HG03378 (cell line): ENCODE measurements around the gene SPARCL1.
"Not testable (repeated sequence)": the region's sequence is repeated elsewhere in the genome, so short reads cannot be mapped to it uniquely, and the experiment has no call there.

Source experiments
- ATAC-seq: cut with Tn5 transposase; IDR thresholded peaks from one replicate; pipeline ENCODE4 v1.9.1; 2021; ENCODE audit warnings: mild to moderate bottlenecking, moderate library complexity; ENCODE audit not compliant: unreplicated experiment

The SPARCL1 gene, protein sequence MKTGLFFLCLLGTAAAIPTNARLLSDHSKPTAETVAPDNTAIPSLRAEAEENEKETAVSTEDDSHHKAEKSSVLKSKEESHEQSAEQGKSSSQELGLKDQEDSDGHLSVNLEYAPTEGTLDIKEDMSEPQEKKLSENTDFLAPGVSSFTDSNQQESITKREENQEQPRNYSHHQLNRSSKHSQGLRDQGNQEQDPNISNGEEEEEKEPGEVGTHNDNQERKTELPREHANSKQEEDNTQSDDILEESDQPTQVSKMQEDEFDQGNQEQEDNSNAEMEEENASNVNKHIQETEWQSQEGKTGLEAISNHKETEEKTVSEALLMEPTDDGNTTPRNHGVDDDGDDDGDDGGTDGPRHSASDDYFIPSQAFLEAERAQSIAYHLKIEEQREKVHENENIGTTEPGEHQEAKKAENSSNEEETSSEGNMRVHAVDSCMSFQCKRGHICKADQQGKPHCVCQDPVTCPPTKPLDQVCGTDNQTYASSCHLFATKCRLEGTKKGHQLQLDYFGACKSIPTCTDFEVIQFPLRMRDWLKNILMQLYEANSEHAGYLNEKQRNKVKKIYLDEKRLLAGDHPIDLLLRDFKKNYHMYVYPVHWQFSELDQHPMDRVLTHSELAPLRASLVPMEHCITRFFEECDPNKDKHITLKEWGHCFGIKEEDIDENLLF

DNA sequence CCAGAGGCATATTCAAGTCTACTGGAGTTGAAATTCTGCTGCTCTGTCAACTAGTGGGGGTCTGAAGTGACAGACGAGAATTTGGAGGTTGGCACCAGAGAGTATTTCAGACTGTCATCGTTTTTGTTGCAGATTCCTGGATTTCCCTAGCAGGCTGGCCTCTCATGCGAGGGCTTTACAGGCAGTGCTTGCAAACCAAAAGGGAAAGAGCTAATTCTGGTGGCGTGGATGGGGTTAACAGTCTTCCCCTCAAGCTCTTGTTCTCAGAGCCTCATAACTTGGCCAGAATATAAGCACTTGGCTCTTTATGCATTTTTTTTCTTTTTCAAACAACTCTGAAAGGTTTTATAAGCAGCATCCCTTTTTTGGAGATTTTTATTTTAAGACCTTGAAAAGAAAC lies at the start of gene SPARCL1:
TSS of gene SPARCL1 (minus strand) at position 190 of the 400 bp plus-strand sequence. CDS start 29,802 bp downstream, outside the sequence.
- ATAC-seq = no peak

DNA sequence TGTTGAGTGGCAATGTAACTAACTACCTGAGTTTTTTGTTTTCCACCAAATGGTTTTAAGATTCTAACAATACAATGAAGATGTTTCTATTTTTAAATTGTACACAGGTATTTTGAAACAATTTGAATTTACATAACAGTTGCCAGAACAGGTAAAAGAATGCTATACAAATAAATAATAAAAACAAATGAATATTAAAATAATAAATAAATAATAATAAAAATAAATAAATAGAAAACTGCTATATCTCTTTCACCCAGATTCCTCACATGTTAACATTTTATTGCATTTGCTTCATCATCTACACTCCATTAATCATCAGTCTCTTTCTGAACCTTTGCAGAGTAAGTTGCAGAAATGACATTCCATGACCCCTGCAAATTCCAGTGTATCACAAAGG lies 46.8 kb upstream of the SPARCL1 start:
- ATAC-seq = no peak

DNA sequence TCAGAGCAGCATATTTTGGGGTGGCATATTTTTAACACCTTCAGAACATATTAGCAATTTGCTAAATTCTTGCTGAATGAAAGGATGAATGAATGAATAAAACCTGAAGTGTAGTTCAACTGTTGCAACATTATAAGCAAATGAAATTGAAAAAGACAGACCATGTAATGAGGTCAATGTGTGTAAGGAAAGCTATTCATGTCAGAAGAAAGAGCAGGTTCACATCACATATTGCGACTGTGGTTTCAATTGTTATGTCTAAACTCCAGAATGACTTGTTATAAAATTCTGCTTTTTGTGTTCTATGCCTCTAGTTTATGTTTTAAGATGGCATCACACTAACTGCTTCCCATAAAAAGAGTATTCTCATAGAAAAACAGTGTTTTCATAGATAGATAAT lies 46.2 kb upstream of the SPARCL1 start:
- no peak for ATAC-seq

DNA sequence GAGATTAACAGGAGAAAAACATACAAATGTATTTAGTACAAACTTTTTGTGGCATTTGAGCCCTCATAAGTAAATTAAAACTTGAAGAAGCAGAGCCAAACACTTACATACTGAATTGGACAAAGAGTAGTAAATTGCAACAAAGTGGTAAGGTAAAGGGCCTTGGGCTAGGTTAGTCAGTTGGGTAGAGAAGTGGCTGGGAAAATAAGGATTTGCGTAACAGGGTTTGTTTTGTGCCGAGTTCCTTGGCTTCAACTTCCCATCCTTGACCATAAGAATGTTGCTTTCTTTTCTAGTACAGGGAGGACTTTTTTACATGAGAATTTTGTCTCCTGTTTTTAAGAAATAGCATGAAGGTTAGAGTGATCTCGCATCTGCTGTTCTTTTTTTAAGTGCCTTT lies 45.8 kb upstream of the SPARCL1 start:
- ATAC-seq = no peak

DNA sequence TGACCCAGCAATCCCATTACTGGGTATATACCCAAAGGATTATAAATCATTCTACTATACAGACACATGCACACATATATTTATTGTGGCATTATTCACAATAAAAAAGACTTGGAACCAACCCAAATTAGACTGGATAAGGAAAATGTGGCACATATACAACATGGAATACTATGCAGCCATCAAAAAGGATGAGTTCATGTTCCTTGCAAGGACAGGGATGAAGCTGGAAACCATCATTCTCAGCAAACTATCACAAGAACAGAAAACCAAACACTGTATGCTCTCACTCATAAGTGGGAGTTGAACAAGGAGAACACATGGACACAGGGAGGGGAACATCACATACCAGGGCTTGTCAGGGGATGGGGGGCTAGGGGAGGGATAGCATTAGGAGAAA lies 45.2 kb upstream of the SPARCL1 start:
- ATAC-seq = not testable (repeated sequence)

DNA sequence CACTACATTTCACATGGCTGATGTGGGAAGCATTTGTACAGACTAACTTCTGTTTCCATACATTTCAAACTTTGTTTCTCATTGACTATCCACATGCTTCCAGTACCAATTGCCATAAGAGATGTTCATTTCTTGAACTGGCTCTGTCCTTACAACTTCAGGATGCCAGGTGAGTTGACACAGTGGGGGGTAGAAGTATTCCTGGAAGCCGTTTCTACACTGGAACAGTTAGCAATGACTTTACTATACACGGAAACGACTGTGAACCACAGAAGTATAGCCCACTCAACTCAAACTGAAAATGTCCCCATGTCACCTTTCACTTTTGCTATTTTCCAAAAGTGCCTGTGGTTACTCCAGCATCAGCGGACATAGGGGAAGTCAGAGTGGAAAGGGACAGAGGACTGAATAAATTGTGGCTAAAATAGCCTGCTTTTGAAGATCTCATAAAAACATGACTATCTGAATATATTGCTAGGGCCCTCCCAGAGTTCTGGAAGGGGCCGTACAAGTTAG lies 41.2 kb upstream of the SPARCL1 start:
- no peak for ATAC-seq

DNA sequence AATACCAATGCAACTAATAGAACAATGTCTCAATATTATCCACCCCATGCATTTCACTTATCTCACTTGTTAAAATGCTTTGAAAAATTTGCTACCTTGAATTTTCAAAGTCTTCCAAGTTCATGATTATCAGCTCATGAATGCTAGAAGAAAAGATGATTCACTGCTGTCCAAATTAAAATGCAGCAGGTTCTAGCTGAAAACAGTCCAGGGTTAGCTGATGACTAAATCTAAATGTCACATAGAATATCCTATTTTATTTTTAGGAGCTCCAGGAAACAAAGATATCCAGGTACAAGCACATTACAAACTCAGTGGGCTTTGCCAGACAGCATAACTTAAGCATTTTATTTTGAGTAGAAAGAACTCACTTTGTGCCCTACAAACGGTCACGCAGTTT lies 38.0 kb upstream of the SPARCL1 start:
- ATAC-seq = no peak

DNA sequence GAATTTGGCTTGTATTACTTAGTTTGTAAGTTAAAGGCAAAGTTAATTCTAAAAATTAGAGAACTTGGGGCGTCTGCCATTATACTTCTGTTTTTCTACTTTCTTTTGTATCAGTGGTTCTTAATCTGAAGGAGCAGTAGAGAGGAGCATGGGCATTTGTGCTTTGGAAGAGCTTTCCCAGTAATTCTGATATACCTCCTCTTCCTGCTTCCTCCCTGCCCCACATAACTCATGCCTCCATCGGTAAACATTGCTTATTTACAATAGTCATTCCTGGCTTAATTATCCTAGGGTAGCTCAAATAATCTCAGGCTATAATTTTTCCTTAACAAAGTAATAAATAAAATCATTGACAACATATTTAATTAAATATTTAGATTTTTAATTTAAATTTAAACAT lies 37.1 kb upstream of the SPARCL1 start:
- no peak for ATAC-seq

DNA sequence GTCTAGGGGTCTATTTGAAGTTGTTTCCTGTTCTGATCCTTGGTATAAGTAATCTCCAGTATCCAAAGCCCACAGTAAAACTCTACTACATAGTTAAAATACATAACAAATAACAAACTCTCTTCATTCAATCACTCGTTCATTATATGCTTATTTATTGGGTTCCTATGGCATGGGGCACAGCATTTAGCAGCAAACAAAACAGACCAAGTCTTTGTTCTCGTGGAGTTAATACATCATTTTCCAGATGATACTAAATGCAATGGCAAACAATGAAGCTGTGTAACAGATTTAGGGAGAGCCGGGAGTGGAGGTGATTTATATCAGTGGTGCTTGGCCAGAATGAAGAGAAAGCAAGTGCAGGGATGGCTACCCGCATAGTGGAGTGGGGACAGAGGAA lies 36.6 kb upstream of the SPARCL1 start:
- ATAC-seq = no peak

DNA sequence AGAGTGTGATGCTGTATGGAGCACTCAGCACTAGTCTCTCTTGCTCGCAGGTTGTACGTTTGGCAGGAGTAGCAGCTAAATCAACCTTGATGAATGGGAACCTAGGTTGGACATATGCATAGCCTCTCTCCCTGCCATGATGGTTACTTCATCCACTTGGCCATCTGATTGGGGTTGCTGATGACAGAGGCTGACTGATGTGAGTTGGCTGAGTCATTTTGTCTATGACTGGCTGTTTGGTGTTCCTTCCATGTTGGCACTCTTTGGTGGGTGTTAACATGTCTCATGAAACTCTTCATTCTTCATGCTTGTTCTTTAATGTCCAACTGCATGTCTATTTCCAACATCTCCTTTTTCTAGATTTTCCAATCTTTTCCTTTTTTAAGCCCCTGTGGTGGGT lies 31.6 kb upstream of the SPARCL1 start:
- no peak for ATAC-seq

DNA sequence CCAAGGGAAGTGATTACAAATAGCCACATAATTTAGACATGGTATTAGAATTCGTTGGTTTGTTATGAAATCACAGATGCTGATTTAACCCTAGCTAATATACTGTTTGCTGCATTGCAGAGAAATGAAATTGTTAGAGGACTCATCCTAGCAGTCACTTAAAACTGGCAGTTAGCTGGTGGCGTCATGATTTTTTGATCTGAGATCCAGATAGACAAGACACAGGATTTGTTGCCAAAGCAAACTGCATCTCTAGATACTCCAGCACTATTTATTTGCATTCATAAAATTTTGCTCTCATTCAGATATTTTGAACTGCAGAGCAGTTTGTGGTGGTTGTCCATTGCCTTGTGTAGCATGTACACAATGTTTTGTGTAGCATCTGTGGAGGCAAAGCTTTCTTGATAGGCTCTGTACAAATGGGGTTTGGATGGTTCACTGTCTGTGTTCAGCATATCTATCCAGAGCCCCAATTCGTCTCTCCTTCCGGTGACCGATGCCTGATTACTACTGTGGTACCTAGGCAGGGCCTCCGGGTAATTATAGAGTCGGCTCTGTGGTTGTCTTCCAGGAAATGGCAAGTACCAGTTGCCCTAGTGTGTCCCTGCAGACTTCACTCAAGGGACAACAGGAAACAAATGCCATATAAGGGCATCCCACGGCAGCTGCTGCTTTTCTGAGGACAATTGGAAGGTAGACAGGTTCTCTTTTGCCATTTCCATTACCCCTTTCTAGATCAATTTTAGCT lies 30.1 kb upstream of the SPARCL1 start:
- peak; percentile 98 for ATAC-seq

DNA sequence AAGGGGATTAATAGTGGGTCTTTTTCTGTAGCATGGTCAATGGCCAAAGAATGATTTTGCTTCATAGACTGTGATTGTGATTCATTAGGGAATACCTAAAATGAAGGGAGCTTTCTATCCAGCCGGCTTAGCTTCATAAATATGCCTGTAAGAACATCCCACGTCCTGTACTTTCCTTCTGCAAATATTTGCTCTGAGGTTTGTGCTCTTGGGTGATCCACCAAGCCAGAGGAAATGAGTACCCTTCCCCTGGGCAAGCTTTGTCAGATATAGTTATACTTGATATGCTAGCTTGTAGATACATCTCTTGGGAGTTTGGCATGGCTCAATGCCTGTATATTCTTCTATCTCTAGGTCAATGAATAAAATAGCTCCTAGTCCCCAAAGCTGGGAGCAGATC lies 28.2 kb upstream of the SPARCL1 start:
- no peak for ATAC-seq

DNA sequence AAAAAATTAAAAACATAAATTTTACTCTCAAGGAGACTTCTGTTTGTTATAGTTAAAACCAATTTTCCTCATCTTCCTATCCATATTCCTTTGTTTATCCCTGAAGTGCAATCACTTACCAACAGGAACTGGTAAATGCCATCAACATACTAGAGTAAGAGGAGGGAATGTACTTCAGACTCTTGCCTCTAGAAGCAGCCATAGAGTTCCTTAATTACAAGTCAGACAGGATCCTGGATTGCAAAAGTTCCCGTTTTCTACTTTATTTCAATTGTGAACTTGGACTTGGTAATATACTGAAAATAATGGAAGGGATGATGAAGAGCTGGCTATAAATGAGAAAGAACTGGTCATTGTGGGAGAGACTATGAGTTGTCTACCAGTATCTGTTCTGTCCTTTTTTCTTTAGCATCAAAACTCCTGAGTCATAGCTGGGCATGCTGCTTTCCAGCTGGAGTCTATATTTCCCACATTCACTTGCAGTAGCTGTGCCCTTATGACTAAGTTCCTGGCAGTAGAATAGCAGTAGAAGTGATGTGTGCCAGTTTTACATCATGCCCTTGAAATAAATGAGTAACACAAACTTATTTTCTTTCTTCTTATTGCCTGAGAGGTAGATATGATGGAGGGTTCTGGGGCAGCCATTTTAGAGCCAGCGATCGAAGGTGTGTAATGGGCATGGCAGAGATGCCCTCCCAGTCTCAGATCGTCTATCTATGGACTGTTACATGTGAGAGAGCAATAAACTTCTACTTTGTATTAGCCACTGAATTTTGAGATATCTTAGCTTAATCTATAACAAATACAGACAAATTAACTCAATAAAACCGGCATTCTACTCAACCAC lies 26.8 kb upstream of the SPARCL1 start:
- no peak for ATAC-seq

DNA sequence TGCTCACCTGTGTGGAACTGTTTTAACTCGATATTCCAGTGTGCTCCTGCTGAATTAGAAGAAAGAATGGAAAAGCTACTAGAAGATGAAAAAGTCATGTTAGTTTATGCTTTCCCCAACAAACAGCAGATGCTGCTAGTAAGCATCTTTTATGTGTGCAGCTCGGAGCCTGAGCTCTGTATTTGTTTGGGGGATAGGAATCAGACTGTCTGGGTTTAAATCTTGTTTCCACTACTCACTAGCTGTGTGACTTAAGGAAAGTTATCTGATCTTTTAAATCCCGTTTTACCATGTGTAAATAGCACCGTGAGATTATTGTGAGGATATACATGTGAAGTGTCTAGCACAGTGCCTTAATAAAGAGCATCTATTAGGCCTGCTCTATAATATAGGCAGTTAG lies 24.0 kb upstream of the SPARCL1 start:
- ATAC-seq = no peak

DNA sequence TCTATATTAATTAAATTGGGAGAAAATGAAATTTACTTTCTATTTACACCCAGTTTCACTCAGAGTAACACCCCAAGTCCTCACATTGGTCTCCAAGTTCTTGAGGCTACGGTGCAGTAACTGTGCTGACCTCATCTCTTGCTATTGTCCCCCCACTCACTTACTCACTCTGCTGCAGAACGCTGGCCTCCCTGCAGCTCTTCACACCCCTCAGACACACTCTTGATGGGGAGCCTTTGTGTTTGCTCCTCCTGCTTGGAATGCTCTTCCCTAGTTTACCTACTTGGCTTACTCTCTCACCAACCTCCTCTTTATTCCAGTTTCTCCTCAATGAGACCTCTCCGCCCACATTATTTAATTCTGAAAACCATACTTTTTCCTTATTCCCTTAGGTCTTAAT lies 22.2 kb upstream of the SPARCL1 start:
- no peak for ATAC-seq

DNA sequence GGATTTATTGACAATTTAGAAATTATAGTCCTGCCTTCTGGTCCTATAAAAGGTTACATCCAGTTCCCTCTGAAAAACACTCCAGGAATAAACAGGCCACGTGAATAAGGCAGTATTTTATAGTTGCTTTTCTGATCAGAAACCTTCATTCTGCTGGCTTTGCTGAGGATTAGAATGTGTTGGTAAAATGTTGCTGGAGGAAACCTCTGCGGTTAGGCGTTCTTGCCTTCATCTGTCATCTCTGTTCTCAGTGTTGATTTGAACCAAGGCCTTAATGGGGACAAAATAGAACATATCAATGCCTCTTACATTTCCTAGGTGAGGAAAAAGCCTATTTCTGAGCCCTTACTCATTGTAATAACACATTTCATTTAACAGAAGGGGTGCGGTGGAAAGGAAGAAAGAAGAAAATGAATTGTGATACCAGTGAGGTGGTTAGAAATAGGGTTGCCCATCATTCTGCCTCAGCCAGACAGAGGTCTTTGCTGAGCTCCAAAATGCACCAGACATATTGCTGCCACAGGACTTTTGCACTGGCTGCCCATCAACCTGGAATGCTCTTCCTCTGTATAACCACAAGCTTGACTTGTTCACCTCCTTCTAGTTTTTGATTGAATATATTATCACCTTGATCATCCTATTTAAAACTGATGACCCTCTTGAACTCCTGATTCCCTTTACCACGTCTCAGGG lies 18.0 kb upstream of the SPARCL1 start:
- ATAC-seq = no peak

DNA sequence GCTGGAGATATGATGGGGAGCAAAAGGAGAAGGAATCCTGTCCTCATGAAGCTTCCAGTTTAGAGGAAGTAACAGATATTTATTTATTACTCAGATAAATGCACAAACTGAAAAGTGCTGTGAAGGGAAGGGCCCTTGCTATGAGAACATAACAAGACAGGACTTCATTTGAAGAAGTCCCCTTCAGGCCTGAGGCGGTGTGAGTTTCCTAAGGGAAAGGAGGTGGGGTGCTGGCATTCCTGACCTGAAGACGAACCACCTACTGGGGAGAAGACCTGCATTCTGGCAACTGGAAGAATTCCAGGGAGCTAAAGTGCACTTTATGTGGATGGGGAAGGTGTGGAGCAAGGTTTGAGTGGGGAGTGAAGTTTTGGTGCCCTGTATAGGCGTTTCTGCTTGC lies 15.9 kb upstream of the SPARCL1 start:
- ATAC-seq = no peak

DNA sequence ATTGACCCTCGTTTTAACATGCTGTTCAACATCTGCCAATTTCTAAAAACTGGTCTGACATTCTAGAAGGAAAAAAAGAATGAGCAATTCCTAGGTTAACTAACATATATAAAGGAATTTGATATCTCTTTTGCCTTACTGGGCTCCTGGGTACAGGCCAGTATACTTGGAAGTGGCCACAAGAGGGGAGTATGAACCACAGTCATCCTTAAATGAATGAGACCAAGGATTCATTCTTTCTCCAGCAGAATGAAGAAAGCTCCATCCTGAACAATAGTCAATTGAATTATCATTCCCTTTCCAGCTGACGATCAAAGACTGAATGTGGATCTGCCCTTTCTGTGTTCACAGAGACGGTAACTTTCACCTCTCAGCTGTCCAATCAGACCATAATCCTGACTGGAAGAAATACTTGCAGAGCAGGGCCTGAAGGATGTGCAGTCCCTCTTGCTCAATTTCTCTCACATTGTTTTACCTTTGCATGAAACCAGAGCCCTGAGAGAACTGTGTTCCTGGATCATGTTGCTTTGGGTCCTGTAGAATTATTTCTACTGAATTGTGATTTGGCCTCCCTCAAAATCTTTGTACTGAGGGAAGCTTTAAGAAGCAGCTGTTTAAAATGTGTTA lies 14.8 kb upstream of the SPARCL1 start:
- ATAC-seq = no peak

DNA sequence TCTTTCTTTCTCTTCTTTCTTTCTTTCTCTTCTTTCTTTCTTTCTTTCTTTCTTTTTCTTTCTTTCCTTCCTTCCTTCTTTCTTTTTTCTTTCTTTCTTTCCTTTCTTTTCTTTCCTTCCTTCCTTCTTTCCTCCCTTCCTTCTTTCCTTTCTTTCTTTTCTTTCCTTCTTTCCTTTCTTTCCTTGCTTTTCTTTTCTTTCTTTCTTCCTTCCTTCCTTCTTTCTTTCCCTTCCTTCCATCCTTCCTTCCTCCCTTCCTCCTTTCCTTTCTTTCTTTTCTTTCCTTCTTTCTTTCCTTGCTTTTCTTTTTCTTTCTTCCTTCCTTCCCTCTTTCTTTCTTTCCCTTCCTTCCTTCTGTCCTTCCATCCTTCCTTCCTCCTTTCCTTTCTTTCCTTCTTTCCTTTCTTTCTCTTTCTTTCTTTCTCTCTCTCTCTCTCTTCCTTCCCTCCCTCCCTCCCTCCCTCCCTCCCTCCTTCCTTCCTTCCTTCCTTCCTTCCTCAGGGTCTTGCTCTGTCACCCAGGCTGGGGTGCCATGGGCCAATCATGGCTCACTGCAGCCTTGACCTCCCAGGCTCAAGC lies 13.6 kb upstream of the SPARCL1 start:
- no peak for ATAC-seq
